ENCODE results near the gene FSTL4. TPM values are rescaled to one million over a fixed set of nuclear protein-coding genes. Genes with fewer than 3 reads are reported as not detected.

FSTL4 gene
- total RNA-seq, 2 donors from 2014 or later, result not detected

DNA sequence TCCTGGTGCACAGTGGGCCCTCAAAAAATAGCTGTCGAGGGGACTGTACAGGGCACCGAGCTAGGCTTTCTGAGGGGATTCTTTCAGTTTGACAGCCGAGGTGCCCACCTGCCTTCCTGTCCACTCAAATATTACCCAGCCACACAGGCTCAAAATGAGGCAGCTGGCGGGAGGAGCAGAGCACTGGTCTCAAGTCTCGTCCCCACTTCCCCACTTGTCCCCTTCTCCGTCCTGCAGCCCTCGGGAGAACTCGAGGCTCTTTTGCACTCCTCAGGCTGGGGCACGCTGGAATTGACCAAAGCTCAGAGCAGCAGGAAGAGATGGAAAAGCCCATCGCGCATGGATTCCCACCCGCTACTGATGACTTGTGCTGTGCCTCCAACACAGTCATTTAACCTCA lies 375.4 kb downstream of the FSTL4 start:
- Histone ChIP-seq H3K9me3 (no peaks in the 10 kb centered on the region), H3K4me3 (no peak overlapping the region), H3K27me3 (no peaks in the 10 kb centered on the region), H3K27ac (no peak overlapping the region), H3K36me3 (no peaks in the 10 kb centered on the region), H3K4me1 (peaks cover 0 to 4% of the 10 kb centered on the region in 2 donors)
- DNase-seq (ENCODE audit: low spot score), result no peak
- TF ChIP-seq, protein P1, sequence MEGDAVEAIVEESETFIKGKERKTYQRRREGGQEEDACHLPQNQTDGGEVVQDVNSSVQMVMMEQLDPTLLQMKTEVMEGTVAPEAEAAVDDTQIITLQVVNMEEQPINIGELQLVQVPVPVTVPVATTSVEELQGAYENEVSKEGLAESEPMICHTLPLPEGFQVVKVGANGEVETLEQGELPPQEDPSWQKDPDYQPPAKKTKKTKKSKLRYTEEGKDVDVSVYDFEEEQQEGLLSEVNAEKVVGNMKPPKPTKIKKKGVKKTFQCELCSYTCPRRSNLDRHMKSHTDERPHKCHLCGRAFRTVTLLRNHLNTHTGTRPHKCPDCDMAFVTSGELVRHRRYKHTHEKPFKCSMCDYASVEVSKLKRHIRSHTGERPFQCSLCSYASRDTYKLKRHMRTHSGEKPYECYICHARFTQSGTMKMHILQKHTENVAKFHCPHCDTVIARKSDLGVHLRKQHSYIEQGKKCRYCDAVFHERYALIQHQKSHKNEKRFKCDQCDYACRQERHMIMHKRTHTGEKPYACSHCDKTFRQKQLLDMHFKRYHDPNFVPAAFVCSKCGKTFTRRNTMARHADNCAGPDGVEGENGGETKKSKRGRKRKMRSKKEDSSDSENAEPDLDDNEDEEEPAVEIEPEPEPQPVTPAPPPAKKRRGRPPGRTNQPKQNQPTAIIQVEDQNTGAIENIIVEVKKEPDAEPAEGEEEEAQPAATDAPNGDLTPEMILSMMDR (IDR thresholded peaks at IDR 0.05), result no peak

DNA sequence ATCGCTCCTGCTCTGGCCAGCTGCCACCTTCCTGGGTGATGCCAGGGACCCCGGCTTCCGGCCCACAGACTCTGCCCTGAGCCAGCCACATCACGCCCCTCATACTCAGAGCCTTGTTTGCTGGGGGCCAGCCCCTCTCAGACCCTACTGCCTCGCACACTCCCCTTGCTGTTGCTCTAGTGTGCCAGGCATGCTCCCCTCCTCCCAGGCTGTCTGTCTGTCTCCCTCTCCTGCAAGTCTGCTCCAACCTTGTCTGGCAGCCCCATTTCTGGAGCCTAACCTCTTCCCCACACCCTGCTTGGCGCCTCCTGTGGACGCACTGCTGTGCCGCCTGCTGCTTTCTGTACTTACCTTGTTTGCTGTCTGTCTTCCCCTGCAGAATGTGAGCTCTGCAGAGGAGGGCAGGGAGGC lies 375.8 kb downstream of the FSTL4 start:
- Histone ChIP-seq H3K27ac (no peak overlapping the region), H3K9me3 (no peaks in the 10 kb centered on the region), H3K4me1 (peaks cover 0 to 4% of the 10 kb centered on the region in 2 donors), H3K27me3 (no peaks in the 10 kb centered on the region), H3K4me3 (no peak overlapping the region), H3K36me3 (no peaks in the 10 kb centered on the region)
- DNase-seq (ENCODE audit: low spot score), result no peak
- TF ChIP-seq, protein P1 (IDR thresholded peaks at IDR 0.05), result no peak

DNA sequence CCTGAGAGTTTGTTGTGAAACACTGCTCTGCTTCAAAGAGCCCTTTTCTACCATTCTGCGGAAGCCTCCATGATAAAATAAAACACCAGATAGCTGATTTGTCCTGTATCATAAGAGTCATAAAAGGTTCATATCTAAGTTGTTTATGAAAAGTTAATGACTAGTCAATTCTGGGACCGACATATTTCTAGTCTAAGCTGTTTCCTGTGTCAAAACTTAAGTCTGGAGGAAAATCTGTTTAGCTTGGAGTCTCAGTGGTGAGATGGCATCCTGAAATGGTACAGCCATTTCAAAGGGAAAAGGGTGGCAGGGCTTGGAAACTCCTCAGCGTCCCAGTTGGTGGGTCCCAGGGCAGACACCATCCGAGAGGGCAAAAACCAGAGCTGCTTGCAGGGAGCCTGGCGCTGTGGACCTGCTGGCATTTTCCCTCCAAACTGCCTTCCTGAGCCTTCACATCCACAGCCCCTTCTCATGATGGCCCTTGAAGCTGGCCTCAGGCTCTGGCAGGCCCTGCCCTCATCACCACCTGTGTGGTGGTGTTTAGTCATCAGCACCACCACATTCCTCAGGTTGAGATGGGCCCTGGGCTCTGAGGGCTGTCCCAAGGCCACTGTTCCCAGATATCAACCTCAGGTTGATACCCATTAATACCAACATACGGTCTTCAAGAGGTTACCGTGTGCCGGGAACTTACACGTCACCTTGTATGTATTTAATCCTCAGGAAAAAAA lies 376.5 kb downstream of the FSTL4 start:
- Histone ChIP-seq H3K9me3 (no peaks in the 10 kb centered on the region), H3K27ac (no peak overlapping the region), H3K27me3 (no peaks in the 10 kb centered on the region), H3K4me3 (no peak overlapping the region), H3K4me1 (peaks cover 0 to 3% of the 10 kb centered on the region in 2 donors), H3K36me3 (no peaks in the 10 kb centered on the region)
- TF ChIP-seq, protein P1 (IDR thresholded peaks at IDR 0.05), result no peak
- DNase-seq (ENCODE audit: low spot score), result no peak

DNA sequence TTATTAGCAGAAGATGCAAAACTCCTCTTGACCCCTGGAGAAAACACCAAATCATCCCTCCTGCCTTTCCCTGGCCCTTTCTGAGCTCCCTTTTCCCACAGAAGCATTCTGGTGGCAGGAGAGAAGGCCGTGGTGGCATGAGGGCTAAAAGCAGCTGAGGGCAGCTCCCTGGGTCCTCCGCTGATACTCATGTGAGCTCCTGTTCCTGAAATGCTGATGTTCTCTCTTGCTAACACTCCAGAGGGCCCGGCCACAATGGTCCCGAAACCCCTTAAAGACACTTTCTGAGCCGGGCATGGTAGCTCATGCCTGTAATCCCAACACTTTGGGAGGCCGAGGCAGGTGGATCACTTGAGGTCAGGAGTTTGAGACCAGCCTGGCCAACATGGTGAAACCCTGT lies 377.4 kb downstream of the FSTL4 start:
- Histone ChIP-seq H3K4me1 (no peaks in the 10 kb centered on the region), H3K27me3 (no peaks in the 10 kb centered on the region), H3K36me3 (no peaks in the 10 kb centered on the region), H3K9me3 (no peaks in the 10 kb centered on the region), H3K4me3 (no peak overlapping the region), H3K27ac (no peak overlapping the region)
- TF ChIP-seq, protein P1 (IDR thresholded peaks at IDR 0.05), result no peak
- DNase-seq (ENCODE audit: low spot score), result no peak

DNA sequence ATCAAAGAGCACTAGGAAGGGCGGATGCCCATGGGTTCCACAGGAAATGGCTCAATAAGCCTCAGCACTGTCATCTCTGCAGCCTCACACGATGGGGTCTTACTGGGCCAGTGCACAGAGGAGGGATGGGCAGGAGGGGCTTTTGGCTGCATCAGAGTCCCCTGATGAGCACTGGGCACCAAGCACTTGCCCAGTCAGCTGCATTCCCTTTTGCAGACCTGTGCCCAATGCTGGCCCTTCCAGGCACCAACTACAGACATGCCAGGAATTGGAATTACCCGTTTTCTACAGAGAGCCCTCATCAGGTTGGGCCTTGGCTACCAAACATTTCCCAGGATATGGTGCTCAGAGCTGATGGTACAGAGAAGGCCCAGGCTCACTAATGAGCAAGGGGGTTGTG lies 378.1 kb downstream of the FSTL4 start:
- no peak for DNase-seq (ENCODE audit: low spot score)
- Histone ChIP-seq H3K27ac (no peak overlapping the region), H3K36me3 (no peaks in the 10 kb centered on the region), H3K4me3 (no peak overlapping the region), H3K9me3 (no peaks in the 10 kb centered on the region), H3K4me1 (no peaks in the 10 kb centered on the region), H3K27me3 (no peaks in the 10 kb centered on the region)
- TF ChIP-seq, protein P1 (IDR thresholded peaks at IDR 0.05), result no peak

DNA sequence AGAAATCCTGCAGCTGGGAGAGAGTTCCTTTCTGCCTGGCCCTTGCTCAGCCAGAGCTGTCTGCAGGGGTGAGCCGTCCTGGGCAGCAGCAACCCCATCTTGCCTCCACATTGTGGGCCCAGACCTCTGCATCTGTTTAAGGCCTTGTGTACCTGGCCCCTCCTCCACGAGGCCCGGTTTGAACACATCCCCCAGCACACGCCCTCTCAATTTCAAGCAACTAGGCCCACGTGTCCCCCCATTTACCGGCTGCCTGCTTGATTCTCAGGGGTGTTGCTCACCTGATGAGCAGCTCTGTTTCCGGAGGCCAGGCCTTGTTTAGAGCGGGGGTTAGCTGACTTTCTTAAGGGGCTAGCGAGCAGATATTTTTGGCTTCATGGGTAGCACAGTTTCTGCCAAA lies 378.7 kb downstream of the FSTL4 start:
- no peaks in the 10 kb centered on the region for H3K4me1 ChIP-seq
- no peaks in the 10 kb centered on the region for H3K9me3 ChIP-seq
- TF ChIP-seq, protein P1 (IDR thresholded peaks at IDR 0.05), result no peak
- no peaks in the 10 kb centered on the region for H3K36me3 ChIP-seq
- no peaks in the 10 kb centered on the region for H3K27me3 ChIP-seq
- no peak overlapping the region for H3K4me3 ChIP-seq
- no peak for DNase-seq (ENCODE audit: low spot score)
- H3K27ac ChIP-seq, result no peak overlapping the region
